ENCODE results near the gene TMEM163.

The TMEM163 gene

DNA sequence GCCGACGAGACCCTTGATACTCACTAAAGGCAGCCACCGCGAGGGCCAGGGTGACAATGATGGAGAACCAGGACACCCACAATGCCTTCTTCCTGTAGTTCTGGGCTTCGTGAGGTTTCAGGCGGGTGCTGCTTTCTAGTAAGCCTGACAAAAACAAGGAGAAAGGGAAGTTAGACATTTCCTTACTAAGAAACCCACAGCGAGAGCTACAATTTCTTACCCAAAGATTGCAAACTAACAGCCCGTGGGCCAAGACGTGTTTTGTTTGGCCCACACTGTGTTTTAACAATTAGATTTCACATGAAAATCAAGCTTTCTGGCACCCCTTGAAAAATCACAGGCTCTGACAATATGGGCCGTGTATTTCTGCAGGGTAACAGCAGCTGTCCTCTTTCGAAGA lies 5.6 kb downstream of the TMEM163 start:
- no peaks in the 10 kb centered on the region for H3K4me1 ChIP-seq (ENCODE audit: control insufficient read depth in 1 of 2, insufficient read depth in 2 of 2, low read length in 2 of 2)
- no peak overlapping the region for H3K27ac ChIP-seq (ENCODE audit: low read depth, low read length)
- no peak overlapping the region for H3K9ac ChIP-seq (ENCODE audit: low read depth in 1 of 2, low read length in 2 of 2)
- peaks cover 34 to 44% of the 10 kb centered on the region in 2 donors for H3K27me3 ChIP-seq (ENCODE audit: control insufficient read depth in 1 of 2, insufficient read depth in 2 of 2, low read length in 2 of 2)
- H3K9me3 ChIP-seq (ENCODE audit: control insufficient read depth in 1 of 2, low read length in 2 of 2): no peaks in the 10 kb centered on the region
- no peak overlapping the region for H3K4me3 ChIP-seq (ENCODE audit: low read depth in 1 of 2, low read length in 2 of 2)
- no peaks in the 10 kb centered on the region for H3K36me3 ChIP-seq (ENCODE audit: control insufficient read depth in 1 of 2, insufficient read depth in 2 of 2, low read length in 2 of 2)

DNA sequence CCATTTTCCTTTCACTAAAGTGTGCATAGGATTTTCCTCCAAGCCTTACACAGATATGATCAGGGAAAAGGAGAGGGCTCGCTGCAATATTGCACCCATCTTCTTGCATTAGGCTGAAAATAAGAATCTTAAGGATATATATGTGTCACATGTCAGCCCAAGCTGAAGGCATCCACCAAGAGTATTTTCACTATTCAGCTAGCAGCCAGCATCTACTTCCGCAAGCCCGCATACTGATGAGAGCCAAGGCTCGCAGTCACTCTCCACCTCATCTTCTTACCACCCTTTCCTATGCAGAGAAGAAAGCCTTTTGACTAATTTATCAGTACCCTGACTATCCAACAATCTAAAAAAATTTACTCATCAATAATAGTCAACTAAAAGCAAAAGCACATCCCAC lies 6.1 kb downstream of the TMEM163 start:
- H3K4me1 ChIP-seq (ENCODE audit: control insufficient read depth in 1 of 2, insufficient read depth in 2 of 2, low read length in 2 of 2): no peaks in the 10 kb centered on the region
- peaks cover 30 to 39% of the 10 kb centered on the region in 2 donors for H3K27me3 ChIP-seq (ENCODE audit: control insufficient read depth in 1 of 2, insufficient read depth in 2 of 2, low read length in 2 of 2)
- H3K4me3 ChIP-seq (ENCODE audit: low read depth in 1 of 2, low read length in 2 of 2): no peak overlapping the region
- H3K27ac ChIP-seq (ENCODE audit: low read depth, low read length): no peak overlapping the region
- no peaks in the 10 kb centered on the region for H3K36me3 ChIP-seq (ENCODE audit: control insufficient read depth in 1 of 2, insufficient read depth in 2 of 2, low read length in 2 of 2)
- no peak overlapping the region for H3K9ac ChIP-seq (ENCODE audit: low read depth in 1 of 2, low read length in 2 of 2)
- H3K9me3 ChIP-seq (ENCODE audit: control insufficient read depth in 1 of 2, low read length in 2 of 2): no peaks in the 10 kb centered on the region

DNA sequence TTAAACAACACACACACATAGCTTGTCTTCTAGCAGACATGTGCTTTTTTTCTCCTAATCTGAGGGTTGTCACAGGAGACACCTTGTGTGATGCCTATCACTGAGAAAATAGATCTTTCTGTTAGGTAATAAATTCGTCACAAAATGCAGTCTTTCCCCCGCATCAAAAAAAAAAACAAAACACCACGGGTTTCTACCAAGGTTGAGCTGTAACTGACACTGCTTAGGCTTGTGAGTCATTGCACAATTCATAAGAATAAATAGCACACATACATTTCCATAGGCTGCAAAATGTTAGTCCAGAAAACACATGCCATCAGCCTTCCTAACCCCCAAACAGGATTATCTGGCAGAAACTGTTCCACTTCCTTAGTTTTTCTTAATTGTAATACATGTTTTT lies 6.5 kb downstream of the TMEM163 start:
- H3K9ac ChIP-seq (ENCODE audit: low read depth in 1 of 2, low read length in 2 of 2): no peak overlapping the region
- no peaks in the 10 kb centered on the region for H3K4me1 ChIP-seq (ENCODE audit: control insufficient read depth in 1 of 2, insufficient read depth in 2 of 2, low read length in 2 of 2)
- no peak overlapping the region for H3K27ac ChIP-seq (ENCODE audit: low read depth, low read length)
- H3K36me3 ChIP-seq (ENCODE audit: control insufficient read depth in 1 of 2, insufficient read depth in 2 of 2, low read length in 2 of 2): no peaks in the 10 kb centered on the region
- no peak overlapping the region for H3K4me3 ChIP-seq (ENCODE audit: low read depth in 1 of 2, low read length in 2 of 2)
- H3K9me3 ChIP-seq (ENCODE audit: control insufficient read depth in 1 of 2, low read length in 2 of 2): no peaks in the 10 kb centered on the region
- peaks cover 26 to 35% of the 10 kb centered on the region in 2 donors for H3K27me3 ChIP-seq (ENCODE audit: control insufficient read depth in 1 of 2, insufficient read depth in 2 of 2, low read length in 2 of 2)

DNA sequence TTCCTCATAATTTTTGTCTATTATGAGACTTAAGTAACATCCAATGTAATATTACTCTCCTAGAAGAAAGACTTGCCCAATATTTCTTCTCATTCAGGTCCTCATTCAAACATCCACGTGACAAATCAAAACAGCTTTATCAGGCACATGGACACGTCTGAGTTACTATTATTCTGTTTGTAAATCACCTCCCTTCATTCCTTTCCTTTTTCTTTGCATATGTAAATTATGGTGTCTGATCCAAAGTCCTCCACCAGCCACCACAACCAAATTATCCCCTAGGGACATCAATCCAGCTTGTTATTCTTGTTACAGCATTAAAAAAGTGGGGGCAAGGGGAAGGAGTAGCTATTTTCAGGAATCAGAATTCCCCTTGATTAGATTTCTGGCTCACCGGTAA lies 7.1 kb downstream of the TMEM163 start:
- Histone ChIP-seq H3K36me3 (ENCODE audit: control insufficient read depth in 1 of 2, insufficient read depth in 2 of 2, low read length in 2 of 2) (no peaks in the 10 kb centered on the region), H3K4me3 (ENCODE audit: low read depth in 1 of 2, low read length in 2 of 2) (no peak overlapping the region), H3K27ac (ENCODE audit: low read depth, low read length) (no peak overlapping the region), H3K27me3 (ENCODE audit: control insufficient read depth in 1 of 2, insufficient read depth in 2 of 2, low read length in 2 of 2) (peaks cover 20 to 29% of the 10 kb centered on the region in 2 donors), H3K4me1 (ENCODE audit: control insufficient read depth in 1 of 2, insufficient read depth in 2 of 2, low read length in 2 of 2) (no peaks in the 10 kb centered on the region), H3K9ac (ENCODE audit: low read depth in 1 of 2, low read length in 2 of 2) (no peak overlapping the region), H3K9me3 (ENCODE audit: control insufficient read depth in 1 of 2, low read length in 2 of 2) (no peaks in the 10 kb centered on the region)

DNA sequence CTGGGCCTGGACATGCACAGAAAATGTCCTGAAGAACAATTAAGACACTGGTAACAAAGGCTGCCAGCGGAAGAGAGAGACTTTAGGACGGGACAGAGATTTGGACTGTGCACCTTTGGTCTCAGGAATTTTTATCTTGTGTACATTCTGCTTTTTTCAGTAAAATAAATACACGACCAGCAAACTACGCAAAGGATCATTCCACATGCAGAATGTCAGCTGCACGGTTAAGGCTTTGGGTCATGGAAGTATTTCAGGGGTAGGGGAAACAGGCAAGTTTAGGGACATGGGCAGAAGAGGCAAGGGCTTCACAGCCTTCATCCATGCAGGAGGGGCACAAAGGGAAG lies 11.5 kb downstream of the TMEM163 start:
- no peaks in the 10 kb centered on the region for H3K9me3 ChIP-seq (ENCODE audit: control insufficient read depth in 1 of 2, low read length in 2 of 2)
- H3K4me1 ChIP-seq (ENCODE audit: control insufficient read depth in 1 of 2, insufficient read depth in 2 of 2, low read length in 2 of 2): no peaks in the 10 kb centered on the region
- H3K27ac ChIP-seq (ENCODE audit: low read depth, low read length): no peak overlapping the region
- H3K4me3 ChIP-seq (ENCODE audit: low read depth in 1 of 2, low read length in 2 of 2): no peak overlapping the region
- no peaks in the 10 kb centered on the region for H3K36me3 ChIP-seq (ENCODE audit: control insufficient read depth in 1 of 2, insufficient read depth in 2 of 2, low read length in 2 of 2)
- H3K9ac ChIP-seq (ENCODE audit: low read depth in 1 of 2, low read length in 2 of 2): no peak overlapping the region
- H3K27me3 ChIP-seq (ENCODE audit: control insufficient read depth in 1 of 2, insufficient read depth in 2 of 2, low read length in 2 of 2): peaks cover 4 to 6% of the 10 kb centered on the region in 2 donors

DNA sequence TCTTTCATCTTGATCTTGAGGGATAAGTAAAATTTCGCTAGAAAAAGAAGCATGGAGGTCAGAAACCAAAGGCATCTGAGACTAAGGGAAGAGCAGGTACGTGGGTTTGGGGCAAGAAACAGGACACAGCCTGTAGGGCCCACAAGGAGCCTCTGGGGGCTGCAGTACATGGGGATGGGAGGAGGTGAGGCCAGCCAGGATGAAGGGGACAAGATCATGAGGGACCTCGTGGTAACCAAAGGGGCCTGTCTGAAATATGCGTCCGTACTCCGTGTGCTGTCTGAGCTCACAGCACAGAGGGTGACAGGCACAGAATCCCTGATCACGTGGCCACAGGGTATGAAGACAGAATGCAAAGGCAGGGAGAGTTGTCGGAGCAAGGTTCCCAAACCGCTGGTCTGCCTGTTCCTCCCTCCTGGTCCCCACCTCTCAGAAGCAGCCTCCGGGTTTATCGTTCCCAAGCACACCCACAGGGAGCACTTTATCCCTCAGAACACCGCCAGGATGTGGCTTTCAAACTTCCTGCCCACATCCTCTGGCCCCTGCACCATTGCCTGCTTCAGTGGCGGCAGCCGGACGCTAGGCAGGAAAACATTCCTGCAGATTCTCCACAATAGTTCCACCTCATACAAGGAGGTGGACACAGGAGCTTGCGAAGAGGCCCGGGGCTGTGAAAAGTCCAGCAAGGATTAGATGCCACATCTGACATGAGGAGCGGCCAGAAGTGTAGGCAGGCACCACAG lies 12.0 kb downstream of the TMEM163 start:
- Histone ChIP-seq H3K4me3 (ENCODE audit: low read depth in 1 of 2, low read length in 2 of 2) (no peak overlapping the region), H3K9me3 (ENCODE audit: control insufficient read depth in 1 of 2, low read length in 2 of 2) (no peaks in the 10 kb centered on the region), H3K9ac (ENCODE audit: low read depth in 1 of 2, low read length in 2 of 2) (no peak overlapping the region), H3K27me3 (ENCODE audit: control insufficient read depth in 1 of 2, insufficient read depth in 2 of 2, low read length in 2 of 2) (peaks cover 2 to 4% of the 10 kb centered on the region in 2 donors), H3K4me1 (ENCODE audit: control insufficient read depth in 1 of 2, insufficient read depth in 2 of 2, low read length in 2 of 2) (no peaks in the 10 kb centered on the region), H3K36me3 (ENCODE audit: control insufficient read depth in 1 of 2, insufficient read depth in 2 of 2, low read length in 2 of 2) (no peaks in the 10 kb centered on the region), H3K27ac (ENCODE audit: low read depth, low read length) (no peak overlapping the region)

DNA sequence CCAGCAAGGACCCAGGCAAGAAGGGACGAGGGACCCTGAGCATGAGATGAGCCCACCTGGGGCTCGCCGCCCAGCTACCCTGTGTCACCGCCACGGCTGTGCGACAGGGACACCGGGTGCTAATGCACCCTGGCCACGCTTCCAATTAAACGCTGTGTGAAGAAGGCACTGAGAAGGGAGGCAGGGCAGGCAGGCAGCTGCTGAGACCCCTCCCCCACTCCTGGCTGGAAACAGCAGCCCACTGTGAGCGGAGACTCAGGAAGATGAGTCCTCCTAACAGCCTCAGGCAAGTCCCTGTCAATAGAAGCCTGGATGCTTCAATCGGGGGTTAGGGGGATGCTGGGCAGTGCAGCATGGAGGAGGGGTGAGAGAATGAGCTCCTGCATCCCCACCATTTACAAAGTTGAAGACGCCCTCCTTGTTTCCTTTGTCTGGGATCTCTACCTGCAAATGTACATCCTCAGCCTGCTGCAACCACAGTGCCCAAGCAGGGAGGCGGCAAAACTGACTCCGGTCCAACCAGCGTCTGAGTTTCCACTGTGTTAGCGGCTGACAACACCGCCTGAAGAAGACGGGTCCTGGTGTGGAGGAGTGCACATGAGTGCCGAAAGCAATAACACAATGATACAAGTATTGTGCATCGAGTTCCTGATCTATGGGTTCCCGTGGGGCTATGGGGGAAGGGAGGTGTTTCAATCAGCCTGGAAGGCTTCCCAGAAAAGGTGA lies 12.8 kb downstream of the TMEM163 start:
- no peaks in the 10 kb centered on the region for H3K9me3 ChIP-seq (ENCODE audit: control insufficient read depth in 1 of 2, low read length in 2 of 2)
- peaks cover 0 to 4% of the 10 kb centered on the region in 2 donors for H3K27me3 ChIP-seq (ENCODE audit: control insufficient read depth in 1 of 2, insufficient read depth in 2 of 2, low read length in 2 of 2)
- no peak overlapping the region for H3K4me3 ChIP-seq (ENCODE audit: low read depth in 1 of 2, low read length in 2 of 2)
- H3K27ac ChIP-seq (ENCODE audit: low read depth, low read length): no peak overlapping the region
- no peak overlapping the region for H3K9ac ChIP-seq (ENCODE audit: low read depth in 1 of 2, low read length in 2 of 2)
- H3K4me1 ChIP-seq (ENCODE audit: control insufficient read depth in 1 of 2, insufficient read depth in 2 of 2, low read length in 2 of 2): no peaks in the 10 kb centered on the region
- no peaks in the 10 kb centered on the region for H3K36me3 ChIP-seq (ENCODE audit: control insufficient read depth in 1 of 2, insufficient read depth in 2 of 2, low read length in 2 of 2)

DNA sequence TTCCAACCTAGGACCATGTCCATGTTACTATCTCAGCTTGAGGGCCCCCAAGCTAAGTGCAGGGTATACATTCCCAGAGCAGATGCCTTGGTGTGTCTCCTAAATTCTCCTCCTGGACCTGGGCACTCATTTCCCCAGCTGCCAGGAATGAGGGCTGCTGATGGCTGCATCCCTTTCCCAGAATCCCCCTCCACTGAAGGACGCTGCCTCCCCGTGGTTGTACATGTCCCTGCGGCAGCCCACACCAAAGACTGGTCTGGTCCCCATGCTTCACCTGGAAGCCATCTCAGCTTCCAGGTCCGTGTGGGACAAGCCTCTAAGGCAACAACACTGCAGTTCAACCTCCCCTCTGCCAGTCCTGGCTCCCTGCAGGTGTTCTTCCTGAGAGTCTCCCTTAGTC lies 14.6 kb downstream of the TMEM163 start:
- Histone ChIP-seq H3K4me1 (ENCODE audit: control insufficient read depth in 1 of 2, insufficient read depth in 2 of 2, low read length in 2 of 2) (no peaks in the 10 kb centered on the region), H3K36me3 (ENCODE audit: control insufficient read depth in 1 of 2, insufficient read depth in 2 of 2, low read length in 2 of 2) (no peaks in the 10 kb centered on the region), H3K9me3 (ENCODE audit: control insufficient read depth in 1 of 2, low read length in 2 of 2) (no peaks in the 10 kb centered on the region), H3K27me3 (ENCODE audit: control insufficient read depth in 1 of 2, insufficient read depth in 2 of 2, low read length in 2 of 2) (peaks cover 0 to 4% of the 10 kb centered on the region in 2 donors), H3K9ac (ENCODE audit: low read depth in 1 of 2, low read length in 2 of 2) (no peak overlapping the region), H3K27ac (ENCODE audit: low read depth, low read length) (no peak overlapping the region), H3K4me3 (ENCODE audit: low read depth in 1 of 2, low read length in 2 of 2) (no peak overlapping the region)

DNA sequence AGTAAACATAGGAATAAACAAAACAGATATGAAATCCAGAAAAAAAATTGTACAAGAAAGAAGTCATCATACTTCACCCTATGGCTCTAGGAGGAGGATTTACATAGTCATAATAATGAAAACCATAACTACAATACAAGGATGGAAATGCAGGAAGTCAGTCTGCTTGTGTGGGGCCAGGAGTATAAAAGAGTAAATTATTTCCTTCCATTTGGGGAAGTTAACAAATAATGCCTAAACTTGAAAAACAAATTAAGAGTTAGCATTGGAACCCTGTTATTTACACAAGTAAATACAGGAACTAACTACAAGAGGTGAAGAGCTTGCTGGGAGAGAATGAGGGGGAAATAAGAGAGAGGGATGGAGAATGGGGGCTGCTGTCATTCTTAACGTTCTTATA lies 15.4 kb downstream of the TMEM163 start:
- H3K9ac ChIP-seq (ENCODE audit: low read depth in 1 of 2, low read length in 2 of 2): no peak overlapping the region

DNA sequence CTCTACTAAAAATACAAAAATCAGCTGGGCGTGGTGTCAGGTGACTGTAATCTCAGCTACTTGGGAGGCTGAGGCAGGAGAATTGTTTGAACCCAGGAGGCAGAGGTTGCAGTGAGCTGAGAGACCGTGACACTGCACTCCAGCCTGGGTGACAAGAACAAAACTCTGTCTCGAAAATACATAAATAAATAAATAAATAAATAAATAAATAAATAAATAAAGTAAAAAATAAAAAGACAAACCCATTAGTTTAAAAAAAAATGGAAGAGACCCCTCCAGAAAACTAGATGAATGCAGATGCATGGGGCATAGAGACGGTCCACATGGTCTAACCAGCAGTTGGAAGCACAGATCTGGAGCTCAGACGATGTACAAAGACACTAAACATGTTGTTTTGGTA lies 18.1 kb downstream of the TMEM163 start:
- no peak overlapping the region for H3K9ac ChIP-seq (ENCODE audit: low read depth in 1 of 2, low read length in 2 of 2)
- H3K36me3 ChIP-seq (ENCODE audit: control insufficient read depth in 1 of 2, insufficient read depth in 2 of 2, low read length in 2 of 2): no peaks in the 10 kb centered on the region
- H3K4me1 ChIP-seq (ENCODE audit: control insufficient read depth in 1 of 2, insufficient read depth in 2 of 2, low read length in 2 of 2): no peaks in the 10 kb centered on the region
- no peak overlapping the region for H3K4me3 ChIP-seq (ENCODE audit: low read depth in 1 of 2, low read length in 2 of 2)
- H3K9me3 ChIP-seq (ENCODE audit: control insufficient read depth in 1 of 2, low read length in 2 of 2): no peaks in the 10 kb centered on the region
- H3K27me3 ChIP-seq (ENCODE audit: control insufficient read depth in 1 of 2, insufficient read depth in 2 of 2, low read length in 2 of 2): no peaks in the 10 kb centered on the region
- H3K27ac ChIP-seq (ENCODE audit: low read depth, low read length): no peak overlapping the region

More for the DNA sequence above, 15.4 kb downstream of the TMEM163 start:
- Histone ChIP-seq H3K9me3 (ENCODE audit: control insufficient read depth in 1 of 2, low read length in 2 of 2) (no peaks in the 10 kb centered on the region), H3K4me1 (ENCODE audit: control insufficient read depth in 1 of 2, insufficient read depth in 2 of 2, low read length in 2 of 2) (no peaks in the 10 kb centered on the region), H3K36me3 (ENCODE audit: control insufficient read depth in 1 of 2, insufficient read depth in 2 of 2, low read length in 2 of 2) (no peaks in the 10 kb centered on the region), H3K27me3 (ENCODE audit: control insufficient read depth in 1 of 2, insufficient read depth in 2 of 2, low read length in 2 of 2) (peaks cover 0 to 4% of the 10 kb centered on the region in 2 donors), H3K27ac (ENCODE audit: low read depth, low read length) (no peak overlapping the region), H3K4me3 (ENCODE audit: low read depth in 1 of 2, low read length in 2 of 2) (no peak overlapping the region)
